Measurements from ENCODE around the gene CRELD1.

The CRELD1 gene

DNA sequence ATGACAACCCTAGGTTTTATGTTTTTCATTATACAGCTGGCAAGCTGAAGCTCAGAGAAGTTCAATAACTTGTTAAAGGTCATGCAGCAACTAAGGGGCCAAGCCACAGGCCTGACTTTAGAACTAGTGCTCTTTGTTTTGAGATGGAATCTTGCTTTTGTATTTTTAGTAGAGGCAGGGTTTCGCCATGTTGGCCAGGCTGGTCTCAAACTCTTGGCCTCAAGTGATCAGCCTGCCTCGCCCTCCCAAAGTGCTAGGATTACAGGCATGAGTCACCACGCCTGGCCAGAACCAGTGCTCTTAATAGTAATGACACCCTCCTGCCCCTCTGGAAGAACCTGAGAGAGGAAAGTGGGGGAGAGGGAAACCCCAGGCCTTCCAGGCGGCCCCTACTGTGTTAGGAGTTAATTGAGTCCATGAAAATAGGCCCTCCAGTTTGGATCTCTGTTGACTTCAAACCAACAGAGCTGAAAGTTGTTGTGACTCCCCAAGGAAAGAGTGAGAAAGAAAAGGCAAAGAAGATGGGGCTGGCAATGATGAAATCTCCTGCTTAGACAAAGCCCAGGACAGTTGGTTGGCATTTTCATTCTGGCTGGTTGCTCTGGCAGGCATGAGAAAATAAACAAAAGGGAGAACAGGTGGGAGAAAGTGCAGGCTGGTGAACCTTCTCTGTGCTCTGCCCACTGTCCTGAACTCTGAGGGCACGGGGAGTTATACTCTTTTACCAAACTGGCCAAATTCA is 22.1 kb downstream of the CRELD1 start:
- DNase-seq (ENCODE audit: low read depth), result no peak
- H3K4me3 ChIP-seq (ENCODE audit: control insufficient read depth, low read depth, low read length), result no peak overlapping the region
- TF ChIP-seq, protein P1, sequence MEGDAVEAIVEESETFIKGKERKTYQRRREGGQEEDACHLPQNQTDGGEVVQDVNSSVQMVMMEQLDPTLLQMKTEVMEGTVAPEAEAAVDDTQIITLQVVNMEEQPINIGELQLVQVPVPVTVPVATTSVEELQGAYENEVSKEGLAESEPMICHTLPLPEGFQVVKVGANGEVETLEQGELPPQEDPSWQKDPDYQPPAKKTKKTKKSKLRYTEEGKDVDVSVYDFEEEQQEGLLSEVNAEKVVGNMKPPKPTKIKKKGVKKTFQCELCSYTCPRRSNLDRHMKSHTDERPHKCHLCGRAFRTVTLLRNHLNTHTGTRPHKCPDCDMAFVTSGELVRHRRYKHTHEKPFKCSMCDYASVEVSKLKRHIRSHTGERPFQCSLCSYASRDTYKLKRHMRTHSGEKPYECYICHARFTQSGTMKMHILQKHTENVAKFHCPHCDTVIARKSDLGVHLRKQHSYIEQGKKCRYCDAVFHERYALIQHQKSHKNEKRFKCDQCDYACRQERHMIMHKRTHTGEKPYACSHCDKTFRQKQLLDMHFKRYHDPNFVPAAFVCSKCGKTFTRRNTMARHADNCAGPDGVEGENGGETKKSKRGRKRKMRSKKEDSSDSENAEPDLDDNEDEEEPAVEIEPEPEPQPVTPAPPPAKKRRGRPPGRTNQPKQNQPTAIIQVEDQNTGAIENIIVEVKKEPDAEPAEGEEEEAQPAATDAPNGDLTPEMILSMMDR (IDR thresholded peaks at IDR 0.05; ENCODE audit: control insufficient read depth, insufficient read depth, low read depth, low read length, missing control alignments), result no peak

DNA sequence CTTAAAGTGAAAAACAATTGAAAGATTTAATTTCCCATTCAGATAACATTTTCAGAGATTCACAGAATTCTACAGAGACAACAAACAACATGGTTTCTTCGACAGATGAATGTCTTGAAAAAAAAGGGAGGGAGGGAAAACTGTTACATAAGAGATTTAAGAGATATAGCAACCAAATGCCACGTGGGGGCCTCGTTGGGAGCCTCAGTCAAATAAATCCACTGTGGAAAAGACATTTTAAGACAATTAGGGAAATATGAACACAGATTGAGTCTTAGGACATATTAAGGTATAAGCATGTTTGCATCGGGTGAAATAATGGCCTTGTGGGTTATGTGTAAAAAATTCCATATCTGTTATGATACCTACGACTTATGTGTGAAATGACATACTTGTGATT is 23.6 kb downstream of the CRELD1 start:
- no peak for DNase-seq (ENCODE audit: low read depth)
- TF ChIP-seq, protein P1 (IDR thresholded peaks at IDR 0.05; ENCODE audit: control insufficient read depth, insufficient read depth, low read depth, low read length, missing control alignments), result peak; percentile 11
- no peak overlapping the region for H3K4me3 ChIP-seq (ENCODE audit: control insufficient read depth, low read depth, low read length)

DNA sequence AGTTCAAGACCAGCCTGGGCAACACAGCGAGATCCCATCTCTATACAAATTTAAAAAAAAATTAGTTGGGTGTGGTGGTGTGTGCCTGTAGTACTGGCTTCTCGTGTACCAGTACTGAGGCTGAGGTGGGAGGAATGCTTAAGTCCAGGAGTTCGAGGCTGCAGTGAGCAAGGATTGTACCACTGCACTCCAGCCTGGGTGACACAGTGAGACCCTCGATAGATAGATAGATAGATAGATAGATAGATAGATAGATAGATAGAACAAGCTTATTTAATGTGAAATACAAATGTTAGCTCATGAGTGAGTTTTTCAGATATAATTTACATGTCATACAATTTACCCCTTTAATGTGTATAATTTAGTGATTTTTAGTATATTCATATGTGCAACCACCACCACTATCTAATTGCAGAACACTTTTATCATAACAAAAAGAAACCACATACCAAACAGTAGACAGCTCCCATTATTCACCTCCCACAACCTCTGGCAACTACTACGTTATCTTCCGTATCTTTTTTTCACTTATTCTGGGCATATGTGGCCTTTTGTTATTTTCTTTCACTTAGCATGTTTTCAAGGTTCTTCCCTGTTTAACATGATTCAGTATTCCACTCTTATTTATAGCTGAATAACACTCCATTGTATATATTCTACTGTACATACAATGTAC is 31.7 kb downstream of the CRELD1 start:
- no peak overlapping the region for H3K4me3 ChIP-seq (ENCODE audit: control insufficient read depth, low read depth, low read length)
- no peak for DNase-seq (ENCODE audit: low read depth)
- TF ChIP-seq, protein P1 (IDR thresholded peaks at IDR 0.05; ENCODE audit: control insufficient read depth, insufficient read depth, low read depth, low read length, missing control alignments), result no peak

DNA sequence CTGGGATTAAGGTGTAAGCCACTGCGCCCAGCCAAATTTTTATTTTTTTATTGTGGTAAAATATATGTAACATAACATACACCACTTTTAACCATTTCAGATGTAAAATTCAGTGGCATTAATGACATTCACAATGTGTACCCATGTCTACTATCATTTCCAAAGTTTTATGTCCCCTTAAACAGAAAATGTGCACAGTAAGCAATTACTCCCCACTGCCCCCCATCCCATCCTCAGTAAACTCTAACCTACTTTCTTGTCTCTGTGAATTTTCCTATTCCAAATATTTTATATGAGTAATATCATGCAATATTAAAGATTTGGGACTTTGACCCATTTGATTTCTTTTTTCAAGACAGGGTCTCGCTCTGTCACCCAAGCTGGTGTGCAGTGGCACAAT is 33.2 kb downstream of the CRELD1 start:
- no peak overlapping the region for H3K4me3 ChIP-seq (ENCODE audit: control insufficient read depth, low read depth, low read length)
- DNase-seq (ENCODE audit: low read depth), result no peak
- TF ChIP-seq, protein P1 (IDR thresholded peaks at IDR 0.05; ENCODE audit: control insufficient read depth, insufficient read depth, low read depth, low read length, missing control alignments), result no peak

DNA sequence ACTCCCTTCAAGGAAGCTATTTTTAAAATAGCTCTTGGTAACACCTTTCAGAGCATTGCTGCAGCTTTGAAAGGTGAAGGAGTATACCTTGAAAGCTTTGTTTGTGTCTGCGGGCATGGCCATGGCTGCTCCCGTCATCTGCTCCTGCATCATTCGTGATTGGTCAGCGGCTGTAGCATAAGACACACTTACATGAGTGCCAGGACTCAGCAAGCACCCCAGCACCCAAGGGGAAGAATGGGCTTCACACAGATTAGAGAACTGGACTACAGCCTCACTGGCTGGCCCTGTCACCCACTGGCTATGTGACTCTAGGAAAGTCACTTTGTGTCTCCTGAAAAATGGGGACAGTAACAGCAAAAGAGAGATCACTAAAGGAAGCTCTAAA is 36.0 kb downstream of the CRELD1 start:
- DNase-seq (ENCODE audit: low read depth), result no peak
- H3K4me3 ChIP-seq (ENCODE audit: control insufficient read depth, low read depth, low read length), result no peak overlapping the region
- TF ChIP-seq, protein P1 (IDR thresholded peaks at IDR 0.05; ENCODE audit: control insufficient read depth, insufficient read depth, low read depth, low read length, missing control alignments), result no peak

DNA sequence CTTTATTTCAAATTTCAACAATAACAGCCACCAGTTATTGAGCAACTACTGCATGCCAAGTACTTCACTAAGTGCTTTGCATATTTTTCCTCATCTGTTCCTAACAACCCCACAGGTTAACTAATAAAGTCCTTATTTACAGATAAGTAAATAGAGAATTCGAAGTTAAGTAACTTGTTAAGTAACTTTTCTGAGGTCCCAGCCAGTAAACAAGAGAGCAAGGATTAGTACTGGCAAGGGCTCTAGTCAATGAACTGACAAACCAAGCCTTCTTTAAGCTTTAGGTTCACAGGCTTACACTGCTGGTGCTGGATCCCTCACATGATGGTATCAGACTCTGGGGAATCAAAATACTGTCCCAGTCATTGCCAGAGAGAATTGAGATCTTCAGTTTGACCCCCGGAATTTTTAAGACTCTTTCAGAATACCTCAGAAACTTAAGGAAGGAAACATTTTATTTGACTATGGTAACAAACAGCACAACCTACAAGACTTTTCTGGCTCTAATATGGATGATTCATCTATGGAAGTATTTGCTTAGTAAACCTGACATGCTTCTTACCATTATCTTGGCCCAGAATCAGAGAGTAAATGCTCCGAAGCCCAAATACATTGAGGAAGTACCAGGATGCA is 36.5 kb downstream of the CRELD1 start:
- no peak overlapping the region for H3K4me3 ChIP-seq (ENCODE audit: control insufficient read depth, low read depth, low read length)
- DNase-seq (ENCODE audit: low read depth), result peak; percentile 48
- TF ChIP-seq, protein P1 (IDR thresholded peaks at IDR 0.05; ENCODE audit: control insufficient read depth, insufficient read depth, low read depth, low read length, missing control alignments), result no peak
